Esophagus squamous epithelium (tissue), 4 donors: Measurements from ENCODE around the gene ANO6.

Source experiments
- CTCF ChIP-seq, 6 experiments: fragments of 450-650 bp in 4 of 6; fragments of 200-600 bp in 2 of 6; sonication (generic) in 2 of 6; IDR thresholded peaks; one replicate each; pipeline ENCODE4 v1.5.1; 2016 to 2019; ENCODE audit warnings: antibody characterized with exemption in 6 of 6, mild to moderate bottlenecking in 4 of 6, moderate library complexity in 4 of 6
- POLR2A ChIP-seq, 4 donors: fragments of 450-650 bp; IDR thresholded peaks; one replicate each; pipeline ENCODE4 v1.6.1; 2017; ENCODE audit warnings: antibody characterized with exemption in 4 of 4, mild to moderate bottlenecking in 4 of 4, moderate library complexity in 3 of 4

DNA sequence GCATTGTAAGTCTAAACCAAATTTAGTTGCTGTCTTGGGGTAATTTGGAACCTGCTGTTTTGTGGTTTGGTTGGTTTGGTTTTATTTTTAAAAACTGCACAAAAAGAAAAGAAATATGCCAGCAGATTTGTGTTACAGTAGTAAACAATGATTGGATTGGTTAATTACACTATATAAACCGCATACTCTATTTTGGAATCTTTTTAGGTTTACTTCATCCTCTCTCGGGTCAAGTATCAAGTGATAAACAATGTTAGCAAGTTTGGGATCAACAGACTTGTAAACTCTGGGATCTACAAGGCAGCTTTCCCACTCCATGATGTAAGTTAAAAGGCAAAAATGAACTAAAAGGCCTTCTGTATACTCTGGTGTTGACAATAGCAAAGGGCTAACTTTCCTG, 132.4 kb downstream of the ANO6 start:
- TF ChIP-seq POLR2A (IDR thresholded peaks at IDR 0.05) (no peak), CTCF (IDR thresholded peaks at IDR 0.05) (no peak)
